HUES48 (cell line): ENCODE data around the gene GOPC.

Source experiments
- H3K27ac ChIP-seq: one replicate; pipeline ENCODE4 v1.7.0; 2013; ENCODE audit warnings: low read depth, low read length, inconsistent platforms
- H3K27me3 ChIP-seq: 2 replicates; pipeline ENCODE4 v1.6.1; 2013; ENCODE audit warnings: mild to moderate bottlenecking, low read length; ENCODE audit not compliant: control insufficient read depth, insufficient read depth
- H3K36me3 ChIP-seq: 2 replicates; pipeline ENCODE4 v1.6.1; 2013; ENCODE audit warnings: low read length; ENCODE audit not compliant: control insufficient read depth, insufficient read depth
- H3K4me1 ChIP-seq: 2 replicates; pipeline ENCODE4 v1.6.1; 2013; ENCODE audit warnings: mild to moderate bottlenecking, low read length; ENCODE audit not compliant: control insufficient read depth, insufficient read depth
- H3K4me3 ChIP-seq: 2 replicates; pipeline ENCODE4 v1.5.1; 2013; ENCODE audit warnings: mild to moderate bottlenecking, low read depth, low read length
- H3K9ac ChIP-seq: 2 replicates; pipeline ENCODE4 v1.6.1; 2013; ENCODE audit warnings: mild to moderate bottlenecking, low read depth, low read length, moderate library complexity
- H3K9me3 ChIP-seq: 2 replicates; pipeline ENCODE4 v1.6.1; 2013; ENCODE audit warnings: low read length; ENCODE audit not compliant: control insufficient read depth, insufficient read depth

The GOPC gene

GRCh38 chr6:117561128-117561527 is 41.2 kb downstream of the GOPC start:
- Histone ChIP-seq H3K27me3 (no peaks in the 10 kb centered on the region), H3K36me3 (peaks cover 34% of the 10 kb centered on the region), H3K9me3 (no peaks in the 10 kb centered on the region), H3K9ac (no peak overlapping the region), H3K27ac (no peak overlapping the region), H3K4me3 (no peak overlapping the region), H3K4me1 (no peaks in the 10 kb centered on the region)

- H3K4me1 ChIP-seq, result no peaks in the 10 kb centered on the region
- no peaks in the 10 kb centered on the region for H3K9me3 ChIP-seq
- no peak overlapping the region for H3K4me3 ChIP-seq
- H3K27me3 ChIP-seq, result no peaks in the 10 kb centered on the region
- H3K9ac ChIP-seq, result no peak overlapping the region
- no peak overlapping the region for H3K27ac ChIP-seq
- H3K36me3 ChIP-seq, result peaks cover 17% of the 10 kb centered on the region
Observed at GRCh38 chr6:117559299-117559698, 43.0 kb downstream of the GOPC start.

GRCh38 chr6:117558818-117559217 is 43.5 kb downstream of the GOPC start:
- no peak overlapping the region for H3K4me3 ChIP-seq
- H3K9ac ChIP-seq, result no peak overlapping the region
- H3K27me3 ChIP-seq, result no peaks in the 10 kb centered on the region
- no peaks in the 10 kb centered on the region for H3K9me3 ChIP-seq
- H3K27ac ChIP-seq, result no peak overlapping the region
- no peaks in the 10 kb centered on the region for H3K4me1 ChIP-seq
- H3K36me3 ChIP-seq, result peaks cover 17% of the 10 kb centered on the region

- H3K27ac ChIP-seq, result no peak overlapping the region
- H3K4me3 ChIP-seq, result no peak overlapping the region
- peaks cover 13% of the 10 kb centered on the region for H3K36me3 ChIP-seq
Observed at GRCh38 chr6:117557951-117558350, 44.4 kb downstream of the GOPC start.

GRCh38 chr6:117555882-117556498 is 46.3 kb downstream of the GOPC start:
- H3K4me3 ChIP-seq, result no peak overlapping the region
- no peaks in the 10 kb centered on the region for H3K36me3 ChIP-seq
- H3K4me1 ChIP-seq, result no peaks in the 10 kb centered on the region; the same call in 1 of the 2 replicates
- no peak overlapping the region for H3K27ac ChIP-seq
- H3K9me3 ChIP-seq, result no peaks in the 10 kb centered on the region
- no peaks in the 10 kb centered on the region for H3K27me3 ChIP-seq
- no peak overlapping the region for H3K9ac ChIP-seq

More at GRCh38 chr6:117557951-117558350, 44.4 kb downstream of the GOPC start:
- Histone ChIP-seq H3K9ac (no peak overlapping the region), H3K27me3 (no peaks in the 10 kb centered on the region), H3K9me3 (no peaks in the 10 kb centered on the region), H3K4me1 (no peaks in the 10 kb centered on the region; the same call in 1 of the 2 replicates)

GRCh38 chr6:117555262-117555849 is 47.0 kb downstream of the GOPC start:
- Histone ChIP-seq H3K27me3 (no peaks in the 10 kb centered on the region), H3K4me1 (peaks cover 5% of the 10 kb centered on the region; the same call in 1 of the 2 replicates), H3K9me3 (no peaks in the 10 kb centered on the region), H3K4me3 (no peak overlapping the region), H3K9ac (no peak overlapping the region), H3K36me3 (no peaks in the 10 kb centered on the region), H3K27ac (no peak overlapping the region)

- Histone ChIP-seq H3K27me3 (no peaks in the 10 kb centered on the region), H3K9ac (no peak overlapping the region), H3K36me3 (no peaks in the 10 kb centered on the region), H3K4me3 (no peak overlapping the region), H3K27ac (no peak overlapping the region), H3K4me1 (peaks cover 24% of the 10 kb centered on the region), H3K9me3 (no peaks in the 10 kb centered on the region)
Observed at GRCh38 chr6:117553142-117553541, 49.2 kb downstream of the GOPC start.

- H3K27ac ChIP-seq, result no peak overlapping the region
- no peak overlapping the region for H3K9ac ChIP-seq
- no peaks in the 10 kb centered on the region for H3K36me3 ChIP-seq
- no peaks in the 10 kb centered on the region for H3K27me3 ChIP-seq
- peaks cover 24% of the 10 kb centered on the region for H3K4me1 ChIP-seq
- no peaks in the 10 kb centered on the region for H3K9me3 ChIP-seq
- H3K4me3 ChIP-seq, result no peak overlapping the region
Observed at GRCh38 chr6:117552618-117553017, 49.7 kb downstream of the GOPC start.

- Histone ChIP-seq H3K4me3 (no peak overlapping the region), H3K36me3 (no peaks in the 10 kb centered on the region), H3K4me1 (peaks cover 24% of the 10 kb centered on the region), H3K27ac (no peak overlapping the region), H3K9me3 (no peaks in the 10 kb centered on the region), H3K27me3 (no peaks in the 10 kb centered on the region), H3K9ac (no peak overlapping the region)
Observed at GRCh38 chr6:117550618-117551242, 51.6 kb downstream of the GOPC start.

GRCh38 chr6:117550078-117550600 is 52.2 kb downstream of the GOPC start:
- 0 out of 2 replicates have a peak, but pooled peaks cover 4% of the 10 kb centered on the region for H3K36me3 ChIP-seq

GRCh38 chr6:117549611-117550010 is 52.7 kb downstream of the GOPC start:
- Histone ChIP-seq H3K9me3 (no peaks in the 10 kb centered on the region), H3K4me3 (no peak overlapping the region), H3K36me3 (0 out of 2 replicates have a peak, but pooled peaks cover 4% of the 10 kb centered on the region), H3K27ac (no peak overlapping the region), H3K4me1 (peaks cover 24% of the 10 kb centered on the region), H3K27me3 (no peaks in the 10 kb centered on the region), H3K9ac (no peak overlapping the region)

More at GRCh38 chr6:117550078-117550600, 52.2 kb downstream of the GOPC start:
- Histone ChIP-seq H3K27me3 (no peaks in the 10 kb centered on the region), H3K9ac (no peak overlapping the region), H3K4me1 (peaks cover 24% of the 10 kb centered on the region), H3K9me3 (no peaks in the 10 kb centered on the region), H3K27ac (no peak overlapping the region), H3K4me3 (no peak overlapping the region)
